Colonic mucosa (tissue), 4 donors: Measurements from ENCODE around the gene COLQ. TPM values are rescaled to one million over a fixed set of nuclear protein-coding genes. Genes with fewer than 3 reads are reported as not detected.

Experiments used
- DNase-seq: peaks from one replicate; pipeline ENCODE4 v3.0.0-alpha.2; 2020
- H3K27ac ChIP-seq: fragments of 200-600 bp; one replicate; pipeline ENCODE4 v1.8.0; 2021
- H3K27me3 ChIP-seq: fragments of 200-600 bp; one replicate; pipeline ENCODE4 v1.8.0; 2021
- H3K36me3 ChIP-seq: fragments of 200-600 bp; one replicate; pipeline ENCODE4 v1.8.0; 2021
- H3K4me1 ChIP-seq: fragments of 200-600 bp; one replicate; pipeline ENCODE4 v1.8.0; 2021; ENCODE audit warnings: mild to moderate bottlenecking
- H3K4me3 ChIP-seq: fragments of 200-600 bp; one replicate; pipeline ENCODE4 v1.8.0; 2021
- H3K9ac ChIP-seq, 2 donors: one replicate each; pipeline ENCODE4 v1.7.0; 2013; ENCODE audit warnings: control low read depth in 2 of 2, low read depth in 2 of 2, low read length in 2 of 2
- H3K9me3 ChIP-seq: fragments of 200-600 bp; one replicate; pipeline ENCODE4 v1.8.0; 2021
- CTCF ChIP-seq: fragments of 200-600 bp; IDR thresholded peaks from one replicate; pipeline ENCODE4 v1.8.0; 2022; ENCODE audit warnings: antibody characterized with exemption, mild to moderate bottlenecking
- intact Hi-C: fragments of 100-400 bp; cut with DNase I; formaldehyde crosslinking; loops from one replicate; pipeline ENCODE4 v1.14.1; 2022
- total RNA-seq, 2 donors: library from RNA; stranded (reverse); fragmentation: NEBNext Ultra II Directional in 1 of 2; extraction: Animal tissue kit (Norgen Biotek cat#: 25700) in 1 of 2; gene quantifications; one replicate each; pipeline ENCODE4 v1.2.1, GENCODE V29; 2021
- donor health status: healthy.
- donor health status: DM: no; HTN: no; CAD: no.
- donor health status: DM: no; HTN: no; CAD: no.

Gene COLQ
- total RNA-seq, 2 donors from 2014 or later, result 0.79 to 0.85 TPM

- no peak overlapping the region for H3K9ac ChIP-seq
- no peaks in the 10 kb centered on the region for H3K36me3 ChIP-seq
- H3K4me1 ChIP-seq, result no peaks in the 10 kb centered on the region
- no peaks in the 10 kb centered on the region for H3K9me3 ChIP-seq
- H3K27me3 ChIP-seq, result no peaks in the 10 kb centered on the region
- TF ChIP-seq CTCF, result no peak
- intact Hi-C loops, result no loop called here
- H3K4me3 ChIP-seq, result no peak overlapping the region
- no peak for DNase-seq
- no peak overlapping the region for H3K27ac ChIP-seq
Observed at GRCh38 chr3:15476378-15476777, 45.1 kb downstream of the COLQ start.

GRCh38 chr3:15475161-15475560, 46.3 kb downstream of the COLQ start:
- Histone ChIP-seq H3K9ac (no peak overlapping the region), H3K27me3 (no peaks in the 10 kb centered on the region), H3K27ac (no peak overlapping the region), H3K9me3 (no peaks in the 10 kb centered on the region), H3K4me3 (no peak overlapping the region), H3K36me3 (no peaks in the 10 kb centered on the region), H3K4me1 (no peaks in the 10 kb centered on the region)
- intact Hi-C loops, result no loop called here
- DNase-seq, result no peak
- no peak for TF ChIP-seq CTCF

- no peaks in the 10 kb centered on the region for H3K4me1 ChIP-seq
- H3K9me3 ChIP-seq, result no peaks in the 10 kb centered on the region
- no peak overlapping the region for H3K27ac ChIP-seq
- no peak overlapping the region for H3K9ac ChIP-seq
- H3K27me3 ChIP-seq, result no peaks in the 10 kb centered on the region
- TF ChIP-seq CTCF, result no peak
- DNase-seq, result no peak
- no peak overlapping the region for H3K4me3 ChIP-seq
- intact Hi-C loops, result no loop called here
- H3K36me3 ChIP-seq, result no peaks in the 10 kb centered on the region
Observed at GRCh38 chr3:15471861-15472260, 49.6 kb downstream of the COLQ start.

- Histone ChIP-seq H3K9ac (no peak overlapping the region), H3K9me3 (no peaks in the 10 kb centered on the region)
- DNase-seq, result no peak
Observed at GRCh38 chr3:15470849-15471248, 50.7 kb downstream of the COLQ start.

GRCh38 chr3:15470261-15470660, 51.2 kb downstream of the COLQ start:
- no peaks in the 10 kb centered on the region for H3K4me1 ChIP-seq
- no peak overlapping the region for H3K4me3 ChIP-seq
- H3K9me3 ChIP-seq, result no peaks in the 10 kb centered on the region
- H3K36me3 ChIP-seq, result no peaks in the 10 kb centered on the region
- H3K27ac ChIP-seq, result no peak overlapping the region
- no peaks in the 10 kb centered on the region for H3K27me3 ChIP-seq
- H3K9ac ChIP-seq, result no peak overlapping the region
- no peak for DNase-seq
- intact Hi-C loops, result no loop called here
- no peak for TF ChIP-seq CTCF

More at GRCh38 chr3:15470849-15471248, 50.7 kb downstream of the COLQ start:
- Histone ChIP-seq H3K36me3 (no peaks in the 10 kb centered on the region), H3K4me3 (no peak overlapping the region), H3K27me3 (no peaks in the 10 kb centered on the region), H3K27ac (no peak overlapping the region), H3K4me1 (no peaks in the 10 kb centered on the region)
- intact Hi-C loops, result no loop called here
- TF ChIP-seq CTCF, result no peak
